ENCODE results near the gene CEACAM6.

The CEACAM6 gene

GRCh38 chr19:41753159-41753558 lies 2.2 kb upstream of the CEACAM6 start:
- H3K9me3 ChIP-seq (ENCODE audit: insufficient read depth, low read depth, low read length) = no peaks in the 10 kb centered on the region
- no peaks in the 10 kb centered on the region for H3F3A ChIP-seq (ENCODE audit: low read depth)
- TF ChIP-seq EZH2phosphoT487 (IDR thresholded peaks at IDR 0.05; ENCODE audit: borderline replicate concordance) (no peak), CTCF (conservative IDR thresholded peaks at IDR 0.05; ENCODE audit: low read length) (peak; percentile 85)
- no peaks in the 10 kb centered on the region for H3K4me1 ChIP-seq (ENCODE audit: insufficient read depth, low read length, poor library complexity, severe bottlenecking)
- H3K27me3 ChIP-seq (ENCODE audit: insufficient read depth, low read length, poor library complexity, severe bottlenecking) = no peaks in the 10 kb centered on the region
- no peak overlapping the region for H3K9ac ChIP-seq (ENCODE audit: low read depth, low read length, poor library complexity, severe bottlenecking)
- no peaks in the 10 kb centered on the region for H4K20me1 ChIP-seq (ENCODE audit: insufficient read depth, low read length, poor library complexity, severe bottlenecking)
- no peaks in the 10 kb centered on the region for H3K79me2 ChIP-seq (ENCODE audit: insufficient read depth, low read length)
- H3K4me2 ChIP-seq (ENCODE audit: low read depth, low read length, poor library complexity, severe bottlenecking) = no peak overlapping the region
- H3K4me3 ChIP-seq (ENCODE audit: low read length, poor library complexity, severe bottlenecking) = no peak overlapping the region
- no peak overlapping the region for H2AFZ ChIP-seq (ENCODE audit: low read length)
- no peaks in the 10 kb centered on the region for H3K9me2 ChIP-seq (replicated peaks; ENCODE audit: low read depth, low read length)
- H3K36me3 ChIP-seq (ENCODE audit: insufficient read depth, low read length) = no peaks in the 10 kb centered on the region

GRCh38 chr19:41753936-41754529 lies 1.3 kb upstream of the CEACAM6 start:
- Histone ChIP-seq H3K4me2 (ENCODE audit: low read depth, low read length, poor library complexity, severe bottlenecking) (no peak overlapping the region), H3F3A (ENCODE audit: low read depth) (no peaks in the 10 kb centered on the region), H3K9me2 (replicated peaks; ENCODE audit: low read depth, low read length) (no peaks in the 10 kb centered on the region), H3K27me3 (ENCODE audit: insufficient read depth, low read length, poor library complexity, severe bottlenecking) (no peaks in the 10 kb centered on the region), H3K9me3 (ENCODE audit: insufficient read depth, low read depth, low read length) (no peaks in the 10 kb centered on the region), H2AFZ (ENCODE audit: low read length) (no peak overlapping the region), H3K36me3 (ENCODE audit: insufficient read depth, low read length) (no peaks in the 10 kb centered on the region), H4K20me1 (ENCODE audit: insufficient read depth, low read length, poor library complexity, severe bottlenecking) (no peaks in the 10 kb centered on the region), H3K4me3 (ENCODE audit: low read length, poor library complexity, severe bottlenecking) (no peak overlapping the region), H3K4me1 (ENCODE audit: insufficient read depth, low read length, poor library complexity, severe bottlenecking) (no peaks in the 10 kb centered on the region), H3K9ac (ENCODE audit: low read depth, low read length, poor library complexity, severe bottlenecking) (no peak overlapping the region), H3K79me2 (ENCODE audit: insufficient read depth, low read length) (no peaks in the 10 kb centered on the region)
- peak; percentile 87 for TF ChIP-seq CTCF (conservative IDR thresholded peaks at IDR 0.05; ENCODE audit: low read length)
- no peak for TF ChIP-seq EZH2phosphoT487 (IDR thresholded peaks at IDR 0.05; ENCODE audit: borderline replicate concordance)

- Histone ChIP-seq H3K4me2 (ENCODE audit: low read depth, low read length, poor library complexity, severe bottlenecking) (no peak overlapping the region), H3K27me3 (ENCODE audit: insufficient read depth, low read length, poor library complexity, severe bottlenecking) (no peaks in the 10 kb centered on the region), H3F3A (ENCODE audit: low read depth) (no peaks in the 10 kb centered on the region), H3K4me3 (ENCODE audit: low read length, poor library complexity, severe bottlenecking) (no peak overlapping the region), H3K9me2 (replicated peaks; ENCODE audit: low read depth, low read length) (no peaks in the 10 kb centered on the region), H3K9ac (ENCODE audit: low read depth, low read length, poor library complexity, severe bottlenecking) (no peak overlapping the region), H3K9me3 (ENCODE audit: insufficient read depth, low read depth, low read length) (no peaks in the 10 kb centered on the region), H2AFZ (ENCODE audit: low read length) (no peak overlapping the region), H3K79me2 (ENCODE audit: insufficient read depth, low read length) (no peaks in the 10 kb centered on the region), H4K20me1 (ENCODE audit: insufficient read depth, low read length, poor library complexity, severe bottlenecking) (no peaks in the 10 kb centered on the region), H3K4me1 (ENCODE audit: insufficient read depth, low read length, poor library complexity, severe bottlenecking) (no peaks in the 10 kb centered on the region), H3K36me3 (ENCODE audit: insufficient read depth, low read length) (no peaks in the 10 kb centered on the region)
- TF ChIP-seq CTCF (conservative IDR thresholded peaks at IDR 0.05; ENCODE audit: low read length) = no peak
- TF ChIP-seq EZH2phosphoT487 (IDR thresholded peaks at IDR 0.05; ENCODE audit: borderline replicate concordance) = no peak
These were observed 3.5 kb downstream of the CEACAM6 start for GRCh38 chr19:41758846-41759245.

Data from Loucy (cell line).